MCF 10A (cell line): ENCODE results near the gene RPP21. TPM values are rescaled to one million over a fixed set of nuclear protein-coding genes. Genes with fewer than 3 reads are reported as not detected.
A peak's percentile ranks its signal among the peaks of the same experiment; 100 is the strongest.

Source experiments
- BruUV-seq: library from RNA; stranded (reverse); fragments of 400-500 nt; replicated peaks from 2 replicates; lab custom pipeline; 2021; lab: Mats Ljungman, UMichigan
- CTCF ChIA-PET: fragments of 300-600 bp; sonication (Branson Sonifier 250); formaldehyde crosslinking; extraction: SDS; loops from one replicate; lab custom pipeline; 2021; ENCODE audit warnings: antibody characterized with exemption, inconsistent platforms; lab: Yijun Ruan, JAX
- POLR2A ChIA-PET: fragments of 300-600, 350-650 bp; sonication (Branson Sonifier 250); formaldehyde crosslinking; extraction: SDS; loops from one replicate; lab custom pipeline; 2020; ENCODE audit warnings: antibody characterized with exemption, inconsistent platforms; lab: Yijun Ruan, JAX
- DNase-seq: peaks from one replicate; pipeline ENCODE4 v3.0.0-alpha.2; 2018; ENCODE audit not compliant: unreplicated experiment
- H3K27ac Mint-ChIP-seq: one replicate; pipeline ENCODE4 v1.8.0; 2022; ENCODE audit warnings: mild to moderate bottlenecking, low read depth, mixed read lengths; ENCODE audit not compliant: unreplicated experiment
- H3K27me3 Mint-ChIP-seq: one replicate; pipeline ENCODE4 v1.8.0; 2022; ENCODE audit warnings: mixed read lengths; ENCODE audit not compliant: insufficient read depth, unreplicated experiment
- H3K36me3 Mint-ChIP-seq: one replicate; pipeline ENCODE4 v1.8.0; 2022; ENCODE audit warnings: mild to moderate bottlenecking, moderate library complexity, mixed read lengths; ENCODE audit not compliant: insufficient read depth, unreplicated experiment
- H3K4me1 Mint-ChIP-seq: one replicate; pipeline ENCODE4 v1.8.0; 2022; ENCODE audit warnings: mixed read lengths; ENCODE audit not compliant: insufficient read depth, unreplicated experiment
- H3K4me3 Mint-ChIP-seq: one replicate; pipeline ENCODE4 v1.8.0; 2022; ENCODE audit warnings: mild to moderate bottlenecking, moderate library complexity, mixed read lengths; ENCODE audit not compliant: unreplicated experiment
- H3K9me3 Mint-ChIP-seq: one replicate; pipeline ENCODE4 v1.8.0; 2022; ENCODE audit warnings: mixed read lengths; ENCODE audit not compliant: unreplicated experiment
- intact Hi-C: fragments of 100-400 bp; cut with micrococcal nuclease; formaldehyde crosslinking; loops from 2 replicates; pipeline ENCODE4 v1.14.1; 2022
- total RNA-seq: library from RNA; stranded (reverse); gene quantifications from 2 replicates; pipeline ENCODE4 v1.2.3, GENCODE V29; 2022
- TF ChIP-seq, protein P1 (sequence below): fragments of 200-600 bp; IDR thresholded peaks from one replicate; pipeline ENCODE4 v1.8.0; 2022; ENCODE audit warnings: antibody characterized with exemption, mild to moderate bottlenecking; ENCODE audit not compliant: unreplicated experiment

Gene RPP21
- total RNA-seq, 1 experiment from 2014 or later, result 74.1 TPM

DNA sequence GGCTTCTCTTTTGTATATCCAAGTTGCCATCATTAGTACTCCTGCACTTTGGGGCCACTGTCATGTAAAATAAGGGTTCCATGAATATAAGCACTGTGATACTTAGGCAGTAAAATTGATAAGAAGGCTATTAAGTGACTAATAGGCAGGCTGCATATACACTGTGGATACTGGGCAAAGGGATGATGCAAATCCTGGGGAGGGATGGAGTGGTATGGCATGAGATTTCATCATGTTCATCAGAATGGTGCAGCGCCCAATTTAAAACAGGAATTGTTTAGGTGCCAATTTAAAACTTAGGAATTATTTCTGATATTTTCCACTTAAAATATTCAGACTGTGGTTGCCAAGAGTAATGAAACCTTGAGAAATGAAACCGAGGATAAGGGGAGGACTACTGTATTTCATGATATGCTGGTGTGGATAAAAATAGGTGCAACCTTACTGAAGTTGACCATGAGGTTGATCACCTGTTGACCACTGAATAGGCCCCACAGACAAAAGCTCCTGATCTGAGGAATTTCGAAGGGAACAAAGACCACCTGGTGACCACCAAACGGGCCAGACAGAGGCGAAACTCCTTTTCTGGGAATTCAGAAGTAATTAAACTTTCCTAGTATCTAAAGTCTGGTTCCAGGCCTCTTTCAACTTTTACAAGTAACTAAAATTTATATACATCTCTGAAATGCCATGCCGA is 23.1 kb upstream of the RPP21 start:
- H3K27me3 Mint-ChIP-seq, result no peaks in the 10 kb centered on the region
- peaks cover 29% of the 10 kb centered on the region for H3K36me3 Mint-ChIP-seq
- H3K27ac Mint-ChIP-seq, result no peak overlapping the region
- intact Hi-C loops, result no loop called here
- TF ChIP-seq, protein P1, sequence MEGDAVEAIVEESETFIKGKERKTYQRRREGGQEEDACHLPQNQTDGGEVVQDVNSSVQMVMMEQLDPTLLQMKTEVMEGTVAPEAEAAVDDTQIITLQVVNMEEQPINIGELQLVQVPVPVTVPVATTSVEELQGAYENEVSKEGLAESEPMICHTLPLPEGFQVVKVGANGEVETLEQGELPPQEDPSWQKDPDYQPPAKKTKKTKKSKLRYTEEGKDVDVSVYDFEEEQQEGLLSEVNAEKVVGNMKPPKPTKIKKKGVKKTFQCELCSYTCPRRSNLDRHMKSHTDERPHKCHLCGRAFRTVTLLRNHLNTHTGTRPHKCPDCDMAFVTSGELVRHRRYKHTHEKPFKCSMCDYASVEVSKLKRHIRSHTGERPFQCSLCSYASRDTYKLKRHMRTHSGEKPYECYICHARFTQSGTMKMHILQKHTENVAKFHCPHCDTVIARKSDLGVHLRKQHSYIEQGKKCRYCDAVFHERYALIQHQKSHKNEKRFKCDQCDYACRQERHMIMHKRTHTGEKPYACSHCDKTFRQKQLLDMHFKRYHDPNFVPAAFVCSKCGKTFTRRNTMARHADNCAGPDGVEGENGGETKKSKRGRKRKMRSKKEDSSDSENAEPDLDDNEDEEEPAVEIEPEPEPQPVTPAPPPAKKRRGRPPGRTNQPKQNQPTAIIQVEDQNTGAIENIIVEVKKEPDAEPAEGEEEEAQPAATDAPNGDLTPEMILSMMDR, result no peak
- H3K4me1 Mint-ChIP-seq, result peaks cover 51% of the 10 kb centered on the region
- no TSS peak for BruUV-seq
- POLR2A ChIA-PET, result interaction anchor here (0.7 kb wide), 1 partner anchor 103 kb away, joined by 3 read pairs; no protein-coding TSS in a partner anchor
- H3K9me3 Mint-ChIP-seq, result no peaks in the 10 kb centered on the region
- no peak for DNase-seq
- CTCF ChIA-PET, result interaction anchor here (0.6 to 1.1 kb wide), 2 partner anchors 10 to 103 kb away, joined by 3 to 4 read pairs; no protein-coding TSS in a partner anchor
- H3K4me3 Mint-ChIP-seq, result peak overlapping the region; percentile 26

GRCh38 chr6:30322527-30323501 is 22.1 kb upstream of the RPP21 start:
- TF ChIP-seq, protein P1, result no peak
- BruUV-seq, result no TSS peak
- DNase-seq, result peak; percentile 64
- H3K27me3 Mint-ChIP-seq, result no peaks in the 10 kb centered on the region
- ChIA-PET CTCF (interaction anchor here (0.6 to 1.1 kb wide), 2 partner anchors 11 to 104 kb away, joined by 3 to 4 read pairs; no protein-coding TSS in a partner anchor), POLR2A (interaction anchor here (1.3 kb wide), 1 partner anchor 92 kb away, joined by 3 read pairs; no protein-coding TSS in a partner anchor)
- H3K27ac Mint-ChIP-seq, result no peak overlapping the region
- H3K4me3 Mint-ChIP-seq, result peak overlapping the region; percentile 26
- peaks cover 26% of the 10 kb centered on the region for H3K36me3 Mint-ChIP-seq
- H3K9me3 Mint-ChIP-seq, result no peaks in the 10 kb centered on the region
- peaks cover 50% of the 10 kb centered on the region for H3K4me1 Mint-ChIP-seq
- intact Hi-C loops, result no loop called here

GRCh38 chr6:30323806-30324205 is 21.1 kb upstream of the RPP21 start:
- DNase-seq, result peak; percentile 20
- H3K4me3 Mint-ChIP-seq, result no peak overlapping the region
- BruUV-seq, result no TSS peak
- H3K4me1 Mint-ChIP-seq, result peaks cover 49% of the 10 kb centered on the region
- CTCF ChIA-PET, result interaction anchor here (0.6 kb wide), 2 partner anchors 18 to 451 kb away, joined by 3 read pairs; no protein-coding TSS in a partner anchor
- no peaks in the 10 kb centered on the region for H3K27me3 Mint-ChIP-seq
- H3K36me3 Mint-ChIP-seq, result peaks cover 26% of the 10 kb centered on the region
- POLR2A ChIA-PET, result interaction anchor here (1.0 to 4.3 kb wide), 4 partner anchors 93 to 222 kb away, joined by 3 to 59 read pairs (median 3); partner anchors contain the start of gene TRIM26
- intact Hi-C loops, result no loop called here
- H3K27ac Mint-ChIP-seq, result no peak overlapping the region
- TF ChIP-seq, protein P1, result no peak
- H3K9me3 Mint-ChIP-seq, result no peaks in the 10 kb centered on the region
